Karpas-422 (cell line): Measurements from ENCODE around the gene TREML1. TPM values are rescaled to one million over a fixed set of nuclear protein-coding genes. Genes with fewer than 3 reads are reported as not detected.
A peak's percentile ranks its signal among the peaks of the same experiment; 100 is the strongest.
"Not testable (repeated sequence)": the region's sequence is repeated elsewhere in the genome, so short reads cannot be mapped to it uniquely, and the experiment has no call there.

Experiments
- DNase-seq: peaks from one replicate; pipeline ENCODE4 v3.0.0-alpha.2; 2015
- H2AFZ ChIP-seq: fragments of 200-600 bp; sonication (generic); 2 replicates; pipeline ENCODE4 v1.6.1; 2014; ENCODE audit warnings: antibody characterized with exemption, low read length, mixed read lengths
- H3K27ac ChIP-seq: fragments of 200-600 bp; sonication (generic); 2 replicates; pipeline ENCODE4 v1.5.1; 2014; ENCODE audit warnings: mild to moderate bottlenecking, low read length, moderate library complexity
- H3K27me3 ChIP-seq: fragments of 200-600 bp; sonication (generic); 2 replicates; pipeline ENCODE4 v1.6.1; 2014; ENCODE audit warnings: low read length, mixed read lengths
- H3K36me3 ChIP-seq: fragments of 200-600 bp; sonication (generic); 2 replicates; pipeline ENCODE4 v1.6.1; 2014; ENCODE audit warnings: low read length, mixed read lengths; ENCODE audit not compliant: insufficient read depth
- H3K4me1 ChIP-seq: fragments of 200-600 bp; sonication (generic); 2 replicates; pipeline ENCODE4 v1.6.1; 2014; ENCODE audit warnings: mild to moderate bottlenecking, low read length, mixed read lengths
- H3K4me2 ChIP-seq: fragments of 200-600 bp; sonication (generic); 2 replicates; pipeline ENCODE4 v1.6.1; 2014; ENCODE audit warnings: low read length, low read depth, mild to moderate bottlenecking; ENCODE audit not compliant: poor library complexity, severe bottlenecking
- H3K4me3 ChIP-seq: fragments of 200-600 bp; sonication (generic); 2 replicates; pipeline ENCODE4 v1.5.1; 2014; ENCODE audit warnings: mild to moderate bottlenecking, antibody characterized with exemption, low read length, mixed read lengths
- H3K79me2 ChIP-seq: fragments of 200-600 bp; sonication (generic); 2 replicates; pipeline ENCODE4 v1.6.1; 2014; ENCODE audit warnings: mild to moderate bottlenecking, low read length, mixed read lengths
- H3K9ac ChIP-seq: fragments of 200-600 bp; sonication (generic); 2 replicates; pipeline ENCODE4 v1.6.0; 2014; ENCODE audit warnings: low read length
- H3K9me2 ChIP-seq: fragments of 200-600 bp; sonication (generic), shearing (Covaris generic); replicated peaks from 2 replicates; pipeline ENCODE4 v1.6.0; 2014; ENCODE audit warnings: mild to moderate bottlenecking, low read length, moderate library complexity; ENCODE audit not compliant: insufficient read depth
- H3K9me3 ChIP-seq: fragments of 300-700, 200-600 bp; sonication (generic); 2 replicates; pipeline ENCODE4 v1.6.1; 2014; ENCODE audit warnings: low read length, mixed read lengths
- H4K20me1 ChIP-seq: fragments of 200-600 bp; sonication (generic); 2 replicates; pipeline ENCODE4 v1.6.1; 2014; ENCODE audit warnings: mild to moderate bottlenecking, antibody characterized with exemption, low read length, low read depth; ENCODE audit not compliant: insufficient read depth
- total RNA-seq: library from RNA; depleted of rRNA; stranded (reverse); fragments of >200 nt; shearing (Covaris generic); gene quantifications from 2 replicates; pipeline ENCODE4 v1.2.3, GENCODE V29; 2014; ENCODE audit warnings: low replicate concordance

Gene TREML1
- total RNA-seq, 1 experiment from 2014 or later = not detected

DNA sequence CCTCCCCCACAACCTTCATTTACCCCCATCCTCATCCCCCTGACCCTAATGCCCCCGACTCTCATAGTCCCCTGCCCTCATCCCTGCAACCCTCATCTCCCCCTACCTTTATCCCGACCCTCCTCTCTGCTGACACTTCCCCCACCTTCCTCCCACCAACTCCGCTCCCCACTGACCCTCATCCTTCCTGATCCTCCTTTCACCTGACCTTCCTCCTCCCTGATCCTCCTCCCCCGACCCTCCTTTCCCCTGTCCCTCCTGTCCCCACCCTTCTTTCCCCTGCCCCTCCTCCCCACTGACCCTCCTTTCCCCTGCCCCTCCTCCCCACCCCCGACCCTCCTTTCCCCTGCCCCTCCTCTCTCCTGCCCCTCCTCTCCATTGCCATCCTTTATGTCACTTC lies 39.7 kb upstream of the TREML1 start:
- Histone ChIP-seq H2AFZ (no peak overlapping the region), H3K4me1 (no peaks in the 10 kb centered on the region), H3K27me3 (no peaks in the 10 kb centered on the region; the same call in 1 of the 2 replicates), H3K4me3 (no peak overlapping the region), H4K20me1 (no peaks in the 10 kb centered on the region), H3K4me2 (no peak overlapping the region), H3K79me2 (no peaks in the 10 kb centered on the region), H3K27ac (no peak overlapping the region), H3K9me3 (no peaks in the 10 kb centered on the region; the same call in 1 of the 2 replicates), H3K36me3 (no peaks in the 10 kb centered on the region), H3K9ac (no peak overlapping the region), H3K9me2 (no peaks in the 10 kb centered on the region)
- no peak for DNase-seq

DNA sequence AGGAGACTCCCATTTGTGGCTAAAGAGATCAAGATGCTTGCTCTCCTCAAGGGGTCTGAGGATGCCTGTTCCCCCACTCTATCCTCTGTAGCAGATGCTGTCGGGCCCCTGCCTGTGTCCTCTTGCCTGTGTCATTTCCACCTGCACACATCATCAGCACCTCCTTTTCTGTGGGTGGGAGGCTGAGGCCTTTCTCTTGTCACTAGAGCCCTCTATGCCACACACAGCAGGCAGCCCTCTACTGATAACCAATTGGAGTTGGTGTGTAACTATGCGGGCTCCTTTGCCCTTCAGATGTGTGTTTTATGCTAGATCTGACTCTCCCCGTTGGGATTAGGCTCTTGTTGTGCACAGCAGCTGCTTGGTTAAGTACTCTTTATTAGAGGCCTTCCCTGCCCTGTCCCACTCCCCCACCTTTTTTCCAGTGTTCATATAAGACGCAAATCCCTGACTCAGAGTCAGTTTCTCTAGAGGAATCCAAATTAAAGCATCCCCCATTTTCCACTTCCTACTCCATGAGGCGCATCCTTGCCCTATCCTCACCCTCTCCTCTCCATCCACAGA lies 39.1 kb upstream of the TREML1 start:
- Histone ChIP-seq H3K79me2 (no peaks in the 10 kb centered on the region), H3K4me2 (no peak overlapping the region), H4K20me1 (no peaks in the 10 kb centered on the region), H3K36me3 (no peaks in the 10 kb centered on the region), H3K9ac (no peak overlapping the region), H3K9me2 (no peaks in the 10 kb centered on the region), H3K4me1 (no peaks in the 10 kb centered on the region), H3K27me3 (no peaks in the 10 kb centered on the region; the same call in 1 of the 2 replicates), H3K27ac (no peak overlapping the region), H2AFZ (no peak overlapping the region), H3K4me3 (no peak overlapping the region), H3K9me3 (no peaks in the 10 kb centered on the region; the same call in 1 of the 2 replicates)
- peak; percentile 43 for DNase-seq

GRCh38 chr6:41191569-41191968 lies 37.4 kb upstream of the TREML1 start:
- Histone ChIP-seq H3K9me3 (no peaks in the 10 kb centered on the region; the same call in 1 of the 2 replicates), H3K27ac (no peak overlapping the region), H2AFZ (no peak overlapping the region), H3K36me3 (no peaks in the 10 kb centered on the region), H3K4me2 (no peak overlapping the region), H3K4me1 (no peaks in the 10 kb centered on the region), H3K9me2 (no peaks in the 10 kb centered on the region), H4K20me1 (no peaks in the 10 kb centered on the region), H3K27me3 (no peaks in the 10 kb centered on the region; the same call in 1 of the 2 replicates), H3K9ac (no peak overlapping the region), H3K79me2 (no peaks in the 10 kb centered on the region), H3K4me3 (no peak overlapping the region)
- peak; percentile 75 for DNase-seq

GRCh38 chr6:41190791-41191190 lies 36.6 kb upstream of the TREML1 start:
- Histone ChIP-seq H3K9me2 (no peaks in the 10 kb centered on the region), H3K9me3 (no peaks in the 10 kb centered on the region; the same call in 1 of the 2 replicates), H3K4me3 (no peak overlapping the region), H3K9ac (no peak overlapping the region), H3K27me3 (no peaks in the 10 kb centered on the region; the same call in 1 of the 2 replicates), H3K4me1 (no peaks in the 10 kb centered on the region), H3K36me3 (no peaks in the 10 kb centered on the region), H3K79me2 (no peaks in the 10 kb centered on the region), H4K20me1 (no peaks in the 10 kb centered on the region), H3K4me2 (no peak overlapping the region), H2AFZ (no peak overlapping the region), H3K27ac (no peak overlapping the region)
- no peak for DNase-seq

DNA sequence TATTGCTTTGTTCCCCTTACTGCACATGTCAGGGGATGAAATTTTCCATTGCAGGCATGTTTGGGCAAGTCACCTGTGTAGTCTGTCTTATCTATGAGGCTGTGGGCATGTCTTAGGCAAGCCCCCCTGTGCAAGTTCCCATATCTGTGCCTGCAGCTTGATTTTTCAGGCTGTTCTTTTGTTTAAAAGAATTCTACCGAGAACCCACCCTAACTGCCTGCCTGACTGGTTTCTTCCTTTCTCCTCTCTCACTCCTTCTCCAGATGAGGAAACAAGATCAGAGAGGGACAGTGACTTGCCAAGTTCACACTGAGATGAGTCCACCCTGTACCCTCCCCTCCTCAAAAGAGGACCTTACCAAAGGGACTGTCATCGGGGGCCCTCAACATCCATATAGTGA lies 35.8 kb upstream of the TREML1 start:
- H3K36me3 ChIP-seq = no peaks in the 10 kb centered on the region
- H3K4me2 ChIP-seq = no peak overlapping the region
- H3K4me3 ChIP-seq = no peak overlapping the region
- H3K4me1 ChIP-seq = no peaks in the 10 kb centered on the region
- H3K9me3 ChIP-seq = no peaks in the 10 kb centered on the region; the same call in 1 of the 2 replicates
- no peaks in the 10 kb centered on the region; the same call in 1 of the 2 replicates for H3K27me3 ChIP-seq
- no peaks in the 10 kb centered on the region for H3K9me2 ChIP-seq
- H3K27ac ChIP-seq = no peak overlapping the region
- H4K20me1 ChIP-seq = no peaks in the 10 kb centered on the region
- H3K79me2 ChIP-seq = no peaks in the 10 kb centered on the region
- no peak overlapping the region for H2AFZ ChIP-seq
- no peak overlapping the region for H3K9ac ChIP-seq
- no peak for DNase-seq

DNA sequence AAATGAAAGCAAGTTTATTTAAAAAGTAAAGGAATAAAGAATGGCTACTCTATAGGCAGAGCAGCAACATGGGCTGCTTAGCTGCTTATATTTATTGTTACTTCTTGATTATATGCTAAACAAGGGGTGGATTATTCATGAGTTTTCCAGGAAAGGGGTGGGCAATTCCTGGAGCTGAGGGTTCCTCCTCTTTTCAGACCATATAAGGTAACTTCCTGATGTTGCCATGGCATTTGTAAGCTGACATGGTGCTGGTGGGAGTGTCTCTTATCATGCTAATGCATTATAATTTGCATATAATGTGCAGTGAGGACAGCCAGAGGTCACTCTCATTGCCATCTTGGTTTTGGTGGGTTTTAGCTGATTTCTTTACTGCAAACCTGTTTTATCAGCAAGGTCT lies 34.9 kb upstream of the TREML1 start:
- H3K9ac ChIP-seq, H3K27ac ChIP-seq, H3K4me2 ChIP-seq, H3K27me3 ChIP-seq, H3K4me3 ChIP-seq, H3K36me3 ChIP-seq, H3K4me1 ChIP-seq, H2AFZ ChIP-seq, H3K79me2 ChIP-seq, H3K9me3 ChIP-seq, DNase-seq, H3K9me2 ChIP-seq, H4K20me1 ChIP-seq: not testable (repeated sequence)

DNA sequence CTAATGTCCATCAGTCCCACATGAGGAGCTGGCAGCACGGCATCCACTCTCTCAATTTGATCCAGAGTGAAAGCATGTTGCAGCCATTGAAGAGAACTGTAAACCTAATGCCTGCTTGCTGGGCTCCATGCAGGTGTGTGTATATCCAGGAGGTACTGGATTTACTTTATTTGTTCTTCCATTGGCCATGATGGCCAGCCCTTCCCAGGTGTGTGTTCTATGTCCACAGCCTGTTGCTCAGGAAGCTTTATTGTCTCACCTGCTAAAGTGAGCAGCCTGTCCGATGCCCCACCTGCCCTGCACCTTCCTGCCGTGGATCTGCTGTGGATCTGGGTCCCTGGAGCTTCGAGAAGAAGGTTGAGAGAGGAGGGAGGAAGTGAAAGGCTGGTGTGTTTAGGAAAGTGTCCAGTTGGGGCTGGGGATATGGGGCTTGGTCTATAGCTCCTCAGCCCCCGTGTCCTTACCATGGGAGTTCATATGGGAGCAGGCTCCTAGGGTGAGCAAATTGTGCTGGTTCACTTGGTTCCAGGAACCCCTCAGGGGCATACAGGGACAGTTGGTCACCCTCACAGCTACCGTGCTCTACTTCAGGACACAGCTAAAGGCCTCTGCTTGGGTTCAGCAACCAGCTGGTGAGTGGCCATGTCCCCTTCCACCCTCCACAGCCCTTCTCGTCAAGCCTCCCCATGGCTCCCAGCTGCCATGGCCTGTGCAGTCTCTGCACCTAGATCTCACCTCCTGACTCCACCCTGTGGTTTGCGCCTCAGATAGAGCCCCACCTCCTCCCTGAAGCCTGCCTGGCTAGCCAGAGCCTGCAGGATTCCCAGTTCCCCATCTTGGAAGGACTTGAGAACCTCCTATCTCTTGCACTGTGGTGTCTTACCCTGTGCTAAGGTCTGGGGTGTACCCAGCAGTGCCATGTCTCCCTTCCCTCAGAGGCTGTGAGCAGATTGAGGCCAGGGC lies 34.1 kb upstream of the TREML1 start:
- H3K36me3 ChIP-seq = no peaks in the 10 kb centered on the region
- no peak for DNase-seq
- no peaks in the 10 kb centered on the region for H3K79me2 ChIP-seq
- no peaks in the 10 kb centered on the region for H3K4me1 ChIP-seq
- H3K27ac ChIP-seq = no peak overlapping the region
- H3K4me3 ChIP-seq = no peak overlapping the region
- no peak overlapping the region for H3K9ac ChIP-seq
- no peaks in the 10 kb centered on the region for H3K9me2 ChIP-seq
- no peaks in the 10 kb centered on the region for H4K20me1 ChIP-seq
- H3K4me2 ChIP-seq = no peak overlapping the region
- no peaks in the 10 kb centered on the region; the same call in 1 of the 2 replicates for H3K27me3 ChIP-seq
- H2AFZ ChIP-seq = no peak overlapping the region
- H3K9me3 ChIP-seq = no peaks in the 10 kb centered on the region; the same call in 1 of the 2 replicates

DNA sequence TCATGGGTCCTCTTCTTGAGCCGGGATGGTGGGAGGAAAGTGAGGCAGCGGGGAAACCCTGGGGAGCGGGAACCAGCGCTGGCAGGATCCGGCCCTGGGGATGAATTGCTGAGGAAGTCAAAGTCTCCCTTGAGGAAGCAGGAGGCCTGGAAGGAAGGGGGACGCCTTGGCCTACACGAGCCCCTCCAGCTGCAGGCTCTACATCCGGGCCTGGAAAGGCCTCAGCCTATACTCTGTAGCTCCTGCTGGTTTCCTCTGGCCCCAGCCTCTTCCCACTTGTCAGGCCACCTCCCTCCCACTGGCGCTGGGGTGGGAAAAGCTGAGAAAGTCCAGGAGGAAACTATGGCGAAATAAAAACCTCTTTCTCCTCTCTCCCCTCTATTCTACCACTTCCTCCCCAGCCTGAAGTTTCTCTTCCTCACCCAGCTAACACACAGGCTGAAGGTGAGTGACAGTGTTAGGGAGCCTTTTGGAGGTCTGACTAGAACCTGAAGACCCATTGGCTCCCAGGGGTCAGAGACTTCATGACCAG lies 31.9 kb upstream of the TREML1 start:
- no peak for DNase-seq
- no peaks in the 10 kb centered on the region; the same call in 1 of the 2 replicates for H3K27me3 ChIP-seq
- H3K9ac ChIP-seq = no peak overlapping the region
- H3K27ac ChIP-seq = no peak overlapping the region
- peaks cover 6% of the 10 kb centered on the region for H3K4me1 ChIP-seq
- H3K36me3 ChIP-seq = no peaks in the 10 kb centered on the region
- no peak overlapping the region for H3K4me3 ChIP-seq
- no peaks in the 10 kb centered on the region; the same call in 1 of the 2 replicates for H3K9me3 ChIP-seq
- H3K79me2 ChIP-seq = no peaks in the 10 kb centered on the region
- no peak overlapping the region for H2AFZ ChIP-seq
- H3K4me2 ChIP-seq = no peak overlapping the region
- no peaks in the 10 kb centered on the region for H4K20me1 ChIP-seq
- no peaks in the 10 kb centered on the region for H3K9me2 ChIP-seq
